HCT116 (cell line): ENCODE results near the gene GATC. TPM values are rescaled to one million over a fixed set of nuclear protein-coding genes. Genes with fewer than 3 reads are reported as not detected.

Experiments used
- ATAC-seq: fragments of 200-7000 bp; cut with Tn5 transposase; 2 replicates; pipeline ENCODE4 v1.9.1; 2020; ENCODE audit warnings: mild to moderate bottlenecking, moderate library complexity
- BruUV-seq: library from RNA; stranded (reverse); fragments of 400-500 nt; replicated peaks from 2 replicates; lab custom pipeline; 2021; lab: Mats Ljungman, UMichigan
- CTCF ChIA-PET: fragments of 300-600 bp; sonication (Branson Sonifier 250); formaldehyde crosslinking; loops from one replicate; lab custom pipeline; 2021; ENCODE audit warnings: antibody characterized with exemption; lab: Charles Lee
- POLR2A ChIA-PET: fragments of 300-600, 350-600 bp; sonication (Branson Sonifier 250); formaldehyde crosslinking; loops from one replicate; lab custom pipeline; 2021; ENCODE audit warnings: antibody characterized with exemption; lab: Charles Lee
- RAD21 ChIA-PET, 2 experiments: fragments of 300-600 bp; sonication (Branson Sonifier 250); formaldehyde crosslinking; loops; one replicate each; lab custom pipeline; 2023; ENCODE audit warnings: low total read pairs in 2 of 2; ENCODE audit not compliant: uncharacterized antibody in 2 of 2, unreplicated experiment in 2 of 2, low non-redundant PET in 1 of 2; lab: Charles Lee
- DNase-seq: peaks from one replicate; pipeline ENCODE4 v3.0.0-alpha.2; 2010; ENCODE audit warnings: low read depth, low spot score
- H2AFZ ChIP-seq: fragments of 200-600 bp; shearing (Covaris generic), sonication (generic); 2 replicates; pipeline ENCODE4 v1.6.1; 2017; ENCODE audit warnings: low read depth, mixed run types, mixed read lengths, antibody characterized with exemption, low read length; ENCODE audit not compliant: poor library complexity, severe bottlenecking
- H3K27ac ChIP-seq: 2 replicates; pipeline ENCODE4 v1.5.1; 2012; ENCODE audit warnings: low read depth, low read length
- H3K27me3 ChIP-seq: fragments of 200-600 bp; sonication (generic); 2 replicates; pipeline ENCODE4 v1.6.1; 2016; ENCODE audit warnings: mixed run types, low read length, mixed read lengths; ENCODE audit not compliant: insufficient read depth
- H3K36me3 ChIP-seq, 2 experiments: fragments of 200-500 bp in 1 of 2; fragments of 200-600 bp in 1 of 2; sonication (Bioruptor generic) in 1 of 2; sonication (generic) in 1 of 2; 2 replicates each; pipeline versions ENCODE4 v1.5.1 to v1.6.1; 2014 to 2016; ENCODE audit warnings: low read length in 2 of 2, inconsistent platforms in 1 of 2, mixed read lengths in 1 of 2, mixed run types in 1 of 2; ENCODE audit not compliant: insufficient read depth in 2 of 2, control insufficient read depth in 1 of 2
- H3K4me1 ChIP-seq, 2 experiments: fragments of 200-600 bp in 1 of 2; sonication (generic) in 1 of 2; 2 replicates each; pipeline versions ENCODE4 v1.5.1 to v1.6.1; 2012 to 2017; ENCODE audit warnings: low read length in 2 of 2, inconsistent platforms in 1 of 2, mild to moderate bottlenecking in 1 of 2, mixed read lengths in 1 of 2, mixed run types in 1 of 2, moderate library complexity in 1 of 2; ENCODE audit not compliant: insufficient read depth in 2 of 2, control insufficient read depth in 1 of 2
- H3K4me2 ChIP-seq: fragments of 200-600 bp; sonication (generic); 2 replicates; pipeline ENCODE4 v1.6.1; 2017; ENCODE audit warnings: mixed run types, low read length, mixed read lengths
- H3K4me3 ChIP-seq, 2 experiments: fragments of 200-600 bp in 1 of 2; sonication (generic) in 1 of 2; replicated peaks in 1 of 2; 2 replicates each; pipeline ENCODE4 v1.5.1; 2011 to 2016; ENCODE audit warnings: low read length in 2 of 2, control low read depth in 1 of 2, low read depth in 1 of 2, mild to moderate bottlenecking in 1 of 2, mixed read lengths in 1 of 2, mixed run types in 1 of 2
- H3K79me2 ChIP-seq: fragments of 200-600 bp; sonication (generic); 2 replicates; pipeline ENCODE4 v1.6.1; 2017; ENCODE audit warnings: mild to moderate bottlenecking, mixed run types, low read length, moderate library complexity, mixed read lengths; ENCODE audit not compliant: insufficient read depth
- H3K9ac ChIP-seq: fragments of 200-600 bp; sonication (generic); 2 replicates; pipeline ENCODE4 v1.6.1; 2016; ENCODE audit warnings: low read length, mixed read lengths
- H3K9me2 ChIP-seq: fragments of 200-600 bp; sonication (generic), shearing (Covaris generic); 2 replicates; pipeline ENCODE4 v1.6.1; 2017; ENCODE audit warnings: mixed run types, mild to moderate bottlenecking, moderate library complexity; ENCODE audit not compliant: insufficient read depth
- H3K9me3 ChIP-seq, 2 experiments: fragments of 200-500 bp in 1 of 2; fragments of 200-600 bp in 1 of 2; sonication (Bioruptor generic) in 1 of 2; sonication (generic) in 1 of 2; 2 replicates each; pipeline ENCODE4 v1.6.1; 2014 to 2017; ENCODE audit warnings: low read length in 2 of 2, mixed read lengths in 2 of 2, inconsistent platforms in 1 of 2, low read depth in 1 of 2, mild to moderate bottlenecking in 1 of 2, mixed run types in 1 of 2, moderate library complexity in 1 of 2; ENCODE audit not compliant: control insufficient read depth in 1 of 2, insufficient read depth in 1 of 2
- H4K20me1 ChIP-seq: fragments of 200-600 bp; sonication (generic), shearing (Covaris generic); 2 replicates; pipeline ENCODE4 v1.6.1; 2017; ENCODE audit warnings: mixed run types, mild to moderate bottlenecking, moderate library complexity; ENCODE audit not compliant: insufficient read depth
- ATF3 ChIP-seq: IDR thresholded peaks from 2 replicates; pipeline ENCODE4 v1.6.1; 2012
- EZH2 ChIP-seq: fragments of 200-600 bp; sonication (generic); IDR thresholded peaks from 2 replicates; pipeline ENCODE4 v1.6.1; 2017; ENCODE audit warnings: antibody characterized with exemption, mixed run types
- POLR2A ChIP-seq: IDR thresholded peaks from 2 replicates; pipeline ENCODE4 v1.7.0; 2011; ENCODE audit warnings: borderline replicate concordance; ENCODE audit not compliant: insufficient read depth, insufficient read length; ENCODE audit errors: extremely low read depth
- POLR2AphosphoS5 ChIP-seq: IDR thresholded peaks from 2 replicates; pipeline ENCODE4 v1.6.1; 2011; ENCODE audit warnings: mild to moderate bottlenecking, low read depth, low read length, moderate library complexity
- RAD21 ChIP-seq: IDR thresholded peaks from 2 replicates; pipeline ENCODE4 v1.6.1; 2012; ENCODE audit warnings: low read depth, mild to moderate bottlenecking
- SIN3A ChIP-seq: IDR thresholded peaks from 2 replicates; pipeline ENCODE4 v1.6.1; 2012; ENCODE audit warnings: low read depth
- SP1 ChIP-seq: IDR thresholded peaks from 2 replicates; pipeline ENCODE4 v1.6.1; 2012; ENCODE audit warnings: low read depth
- intact Hi-C: fragments of 100-400 bp; cut with micrococcal nuclease; formaldehyde crosslinking; loops from 2 replicates; pipeline ENCODE4 v1.10.0; 2022
- total RNA-seq: library from RNA; stranded (reverse); gene quantifications from one replicate; pipeline ENCODE4 v1.2.1, GENCODE V29; 2021; ENCODE audit not compliant: unreplicated experiment

GATC gene
- total RNA-seq, 1 experiment from 2014 or later = 48.7 TPM

- no peak for ATAC-seq
- Histone ChIP-seq H3K9me2 (no peaks in the 10 kb centered on the region), H2AFZ (peak overlapping the region; percentile 71), H3K27ac (no peak overlapping the region), H3K4me2 (no peak overlapping the region), H3K36me3 (no peaks in the 10 kb centered on the region), H3K27me3 (no peaks in the 10 kb centered on the region), H3K79me2 (no peaks in the 10 kb centered on the region), H3K9ac (no peak overlapping the region), H3K4me1 (peaks cover 3 to 12% of the 10 kb centered on the region in 2 experiments; a peak in 3 of 4 replicates), H3K9me3 (no peaks in the 10 kb centered on the region; a peak in 1 of 4 replicates)
- ChIA-PET CTCF (no interaction called here), RAD21 (no interaction called here)
- BruUV-seq = no TSS peak
- TF ChIP-seq EZH2 = no peak
- TF ChIP-seq ATF3 = no peak
- TF ChIP-seq POLR2A = no peak
- no peak for TF ChIP-seq POLR2AphosphoS5
- TF ChIP-seq SIN3A = no peak
- no peak for TF ChIP-seq SP1
- TF ChIP-seq RAD21 = no peak
- TF ChIP-seq, all 23 proteins: peak for 0
- POLR2A ChIA-PET = no interaction called here
- intact Hi-C loops = loop anchor here (5.0 kb wide), 1 partner anchor 48 kb away; no protein-coding TSS in a partner anchor
- Histone ChIP-seq H4K20me1 (no peaks in the 10 kb centered on the region), H3K4me3 (no peak overlapping the region)
- no peak for DNase-seq
Observed at GRCh38 chr12:120425797-120426196, 20.4 kb upstream of the GATC start.

- no peak overlapping the region for H3K27ac ChIP-seq
- no peaks in the 10 kb centered on the region for H3K36me3 ChIP-seq
- ChIA-PET POLR2A (interaction anchor here (0.7 kb wide), 1 partner anchor 100 kb away, joined by 3 read pairs; the partner anchor contains the start of gene COQ5), RAD21 (no interaction called here), CTCF (interaction anchor here (1.1 to 1.3 kb wide), 5 partner anchors 9 to 93 kb away, joined by 3 read pairs; partner anchors contain the start of gene COX6A1)
- no TSS peak for BruUV-seq
- H3K4me1 ChIP-seq = peaks cover 3 to 29% of the 10 kb centered on the region in 2 experiments; a peak in 3 of 4 replicates
- H3K4me2 ChIP-seq = no peak overlapping the region
- ATAC-seq (no peak), DNase-seq (no peak)
- intact Hi-C loops = loop anchor here (5.0 kb wide), 1 partner anchor 51 kb away; no protein-coding TSS in a partner anchor
- no peak overlapping the region for H2AFZ ChIP-seq
- H3K27me3 ChIP-seq = no peaks in the 10 kb centered on the region
- H3K9me3 ChIP-seq = no peaks in the 10 kb centered on the region; a peak in 1 of 4 replicates
- no peaks in the 10 kb centered on the region for H3K9me2 ChIP-seq
- H4K20me1 ChIP-seq = no peaks in the 10 kb centered on the region
- H3K4me3 ChIP-seq = no peak overlapping the region
- H3K9ac ChIP-seq = no peak overlapping the region
- H3K79me2 ChIP-seq = no peaks in the 10 kb centered on the region
- TF ChIP-seq POLR2AphosphoS5 = no peak
Observed at GRCh38 chr12:120428597-120429229, 17.5 kb upstream of the GATC start.
